GM20431 (cell line): ENCODE measurements around the gene BLOC1S1.

ENCODE experiments used
- in situ Hi-C: fragments of 300-500 bp; cut with MseI, MboI; formaldehyde crosslinking; loops from one replicate; pipeline ENCODE4 v1.15.0; 2020; ENCODE audit warnings: low sequenced_read_pairs; ENCODE audit not compliant: unreplicated experiment

The BLOC1S1 gene

GRCh38 chr12:55693323-55694187, 22.3 kb upstream of the BLOC1S1 start:
- in situ Hi-C loops: no loop called here

GRCh38 chr12:55694188-55694515, 21.7 kb upstream of the BLOC1S1 start:
- in situ Hi-C loops: no loop called here

GRCh38 chr12:55694651-55695050, 21.2 kb upstream of the BLOC1S1 start:
- in situ Hi-C loops: no loop called here

GRCh38 chr12:55695349-55695748, 20.5 kb upstream of the BLOC1S1 start:
- in situ Hi-C loops: no loop called here

- in situ Hi-C loops: no loop called here
Observed at GRCh38 chr12:55696141-55696540, 19.7 kb upstream of the BLOC1S1 start.

- in situ Hi-C loops: no loop called here
Observed at GRCh38 chr12:55696796-55697462, 18.9 kb upstream of the BLOC1S1 start.

- in situ Hi-C loops: no loop called here
Observed at GRCh38 chr12:55697686-55698085, 18.2 kb upstream of the BLOC1S1 start.

- in situ Hi-C loops: no loop called here
Observed at GRCh38 chr12:55698241-55698955, 17.4 kb upstream of the BLOC1S1 start.

- in situ Hi-C loops: no loop called here
Observed at GRCh38 chr12:55698965-55699364, 16.9 kb upstream of the BLOC1S1 start.

GRCh38 chr12:55699471-55700055, 16.3 kb upstream of the BLOC1S1 start:
- in situ Hi-C loops: no loop called here

GRCh38 chr12:55700255-55701018, 15.4 kb upstream of the BLOC1S1 start:
- in situ Hi-C loops: no loop called here

- in situ Hi-C loops: no loop called here
Observed at GRCh38 chr12:55702861-55703260, 13.0 kb upstream of the BLOC1S1 start.

- in situ Hi-C loops: no loop called here
Observed at GRCh38 chr12:55703288-55703687, 12.6 kb upstream of the BLOC1S1 start.

GRCh38 chr12:55703901-55704761, 11.7 kb upstream of the BLOC1S1 start:
- in situ Hi-C loops: no loop called here

- in situ Hi-C loops: no loop called here
Observed at GRCh38 chr12:55704824-55705718, 10.8 kb upstream of the BLOC1S1 start.

- in situ Hi-C loops: no loop called here
Observed at GRCh38 chr12:55705782-55706402, 10.0 kb upstream of the BLOC1S1 start.

- in situ Hi-C loops: no loop called here
Observed at GRCh38 chr12:55706568-55707218, 9.2 kb upstream of the BLOC1S1 start.
